PC-3 (cell line): ENCODE measurements around the gene RSPH6A. TPM values are rescaled to one million over a fixed set of nuclear protein-coding genes. Genes with fewer than 3 reads are reported as not detected.

Source experiments
- ATAC-seq: fragments of 200-7000 bp; cut with Tn5 transposase; 2 replicates; pipeline ENCODE4 v1.9.1; 2020; ENCODE audit warnings: mild to moderate bottlenecking, moderate library complexity
- BruUV-seq: library from RNA; stranded (reverse); fragments of 400-500 nt; replicated peaks from 2 replicates; lab custom pipeline; 2021; lab: Mats Ljungman, UMichigan
- CTCF ChIA-PET: fragments of 300-600 bp; sonication (Branson Sonifier 250); formaldehyde crosslinking; loops from one replicate; lab custom pipeline; 2022; ENCODE audit warnings: antibody characterized with exemption; lab: Charles Lee
- POLR2A ChIA-PET: fragments of 300-600 bp; sonication (Branson Sonifier 250); formaldehyde crosslinking; loops from one replicate; lab custom pipeline; 2022; ENCODE audit warnings: antibody characterized with exemption; ENCODE audit not compliant: unreplicated experiment; lab: Charles Lee
- DNase-seq: peaks from one replicate; pipeline ENCODE4 v3.0.0-alpha.2; 2015
- H2AFZ ChIP-seq: fragments of 300-600 bp; sonication (generic); 2 replicates; pipeline ENCODE4 v1.6.0; 2016; ENCODE audit warnings: antibody characterized with exemption, low read length
- H3F3A ChIP-seq: fragments of 300-600 bp; sonication (generic); one replicate; pipeline ENCODE4 v1.6.0; 2017; ENCODE audit warnings: antibody characterized with exemption, low read length, control low read depth, mild to moderate bottlenecking; ENCODE audit not compliant: unreplicated experiment
- H3K27ac ChIP-seq: fragments of 300-600 bp; sonication (generic); 2 replicates; pipeline ENCODE4 v1.5.1; 2016; ENCODE audit warnings: mild to moderate bottlenecking, low read length
- H3K27me3 ChIP-seq: fragments of 300-600 bp; sonication (generic); 2 replicates; pipeline ENCODE4 v1.6.1; 2016; ENCODE audit warnings: low read length, mixed read lengths
- H3K36me3 ChIP-seq: fragments of 300-600 bp; sonication (generic); 2 replicates; pipeline ENCODE4 v1.6.1; 2016; ENCODE audit warnings: low read depth, mixed run types, low read length, mixed read lengths
- H3K4me1 ChIP-seq: fragments of 300-600 bp; sonication (generic); 2 replicates; pipeline ENCODE4 v1.5.1; 2016; ENCODE audit warnings: low read length; ENCODE audit not compliant: insufficient read depth
- H3K4me2 ChIP-seq: fragments of 300-600 bp; sonication (generic); 2 replicates; pipeline ENCODE4 v1.6.0; 2016; ENCODE audit warnings: low read length
- H3K4me3 ChIP-seq: fragments of 300-600 bp; sonication (generic); 2 replicates; pipeline ENCODE4 v1.5.1; 2016; ENCODE audit warnings: mild to moderate bottlenecking, low read length, mixed read lengths
- H3K79me2 ChIP-seq: fragments of 300-600 bp; sonication (generic); 2 replicates; pipeline ENCODE4 v1.6.1; 2017; ENCODE audit warnings: low read length, mixed read lengths
- H3K9ac ChIP-seq: fragments of 300-600 bp; sonication (generic); 2 replicates; pipeline ENCODE4 v1.6.0; 2016; ENCODE audit warnings: mild to moderate bottlenecking, low read length
- H3K9me2 ChIP-seq: fragments of 300-600 bp; sonication (generic); replicated peaks from 2 replicates; pipeline ENCODE4 v1.6.1; 2016; ENCODE audit warnings: mixed run types, low read length, mixed read lengths
- H3K9me3 ChIP-seq: fragments of 300-600 bp; sonication (generic); 2 replicates; pipeline ENCODE4 v1.6.1; 2016; ENCODE audit warnings: low read length, mixed read lengths
- H4K20me1 ChIP-seq: fragments of 300-600 bp; sonication (generic); 2 replicates; pipeline ENCODE4 v1.6.1; 2016; ENCODE audit warnings: low read length, mixed read lengths
- CTCF ChIP-seq: fragments of 300-600 bp; sonication (generic); conservative IDR thresholded peaks from 2 replicates; pipeline ENCODE4 v1.5.1; 2017; ENCODE audit warnings: antibody characterized with exemption, low read depth, mild to moderate bottlenecking, low read length
- EZH2 ChIP-seq: fragments of 300-600 bp; sonication (generic); IDR thresholded peaks from one replicate; pipeline ENCODE4 v1.6.1; 2017; ENCODE audit warnings: antibody characterized with exemption, mild to moderate bottlenecking, low read length; ENCODE audit not compliant: unreplicated experiment
- EZH2phosphoT487 ChIP-seq: fragments of 300-600 bp; sonication (generic); IDR thresholded peaks from 2 replicates; pipeline ENCODE4 v1.6.1; 2018; ENCODE audit warnings: mild to moderate bottlenecking, antibody characterized with exemption, low read length, borderline replicate concordance
- intact Hi-C: fragments of 100-400 bp; cut with micrococcal nuclease; formaldehyde crosslinking; loops from 2 replicates; pipeline ENCODE4 v1.9.0; 2023
- total RNA-seq: library from RNA; depleted of rRNA; stranded (reverse); fragments of >200 nt; gene quantifications from 2 replicates; pipeline ENCODE4 v1.2.3, GENCODE V29; 2014

The RSPH6A gene
- total RNA-seq, 1 experiment from 2014 or later, result not detected

- no peaks in the 10 kb centered on the region for H3K27me3 ChIP-seq
- H2AFZ ChIP-seq, result no peak overlapping the region
- POLR2A ChIA-PET, result no interaction called here
- DNase-seq (no peak), ATAC-seq (no peak)
- no TSS peak for BruUV-seq
- H3K4me2 ChIP-seq, result no peak overlapping the region
- CTCF ChIA-PET, result no interaction called here
- H3K9me2 ChIP-seq, result no peaks in the 10 kb centered on the region
- no peak overlapping the region for H3K27ac ChIP-seq
- TF ChIP-seq CTCF (no peak), EZH2phosphoT487 (no peak), EZH2 (no peak)
- H3K4me3 ChIP-seq, result no peak overlapping the region
- H4K20me1 ChIP-seq, result no peaks in the 10 kb centered on the region
- no peaks in the 10 kb centered on the region for H3K36me3 ChIP-seq
- no peaks in the 10 kb centered on the region for H3K9me3 ChIP-seq
- intact Hi-C loops, result no loop called here
- H3K4me1 ChIP-seq, result 0 out of 2 replicates have a peak, but pooled peaks cover 21% of the 10 kb centered on the region
- no peak overlapping the region for H3K9ac ChIP-seq
- no peaks in the 10 kb centered on the region for H3K79me2 ChIP-seq
- no peaks in the 10 kb centered on the region for H3F3A ChIP-seq
Observed at GRCh38 chr19:45772912-45773311, 42.2 kb downstream of the RSPH6A start.

DNA sequence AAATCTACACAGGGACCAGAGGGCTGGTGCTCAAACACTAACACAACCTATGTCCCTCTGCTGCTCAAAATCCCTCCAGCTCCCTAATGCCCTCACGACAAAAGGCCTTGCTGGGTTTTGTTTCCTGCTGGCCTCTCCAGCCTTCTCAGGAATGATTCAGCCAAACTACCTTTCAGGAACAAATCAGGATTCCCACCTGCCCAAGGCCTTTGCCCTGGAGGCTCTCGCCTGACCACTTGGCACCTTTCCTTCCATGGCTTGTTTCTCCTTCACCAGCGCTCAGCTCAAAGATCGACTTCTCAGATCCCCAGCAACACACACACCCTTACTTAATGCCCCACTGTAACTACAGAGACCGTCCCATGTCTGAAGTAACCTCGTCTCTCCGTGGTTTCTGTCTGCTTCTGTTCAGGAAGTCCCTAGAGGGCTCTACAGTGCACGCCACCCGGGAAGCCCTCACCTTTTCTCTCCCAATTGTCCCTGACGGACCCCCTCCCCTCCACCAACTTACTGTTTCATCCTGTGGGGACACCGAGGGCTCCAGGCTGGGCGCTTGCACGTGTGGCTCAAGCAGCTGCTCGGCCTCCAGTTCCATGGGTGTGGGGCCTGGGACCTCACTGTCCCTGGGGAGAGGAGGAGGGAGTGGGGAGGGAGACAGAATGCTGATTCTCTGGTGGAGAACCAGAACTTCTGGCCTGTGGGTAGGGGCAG is 42.8 kb downstream of the RSPH6A start:
- Histone ChIP-seq H3K9me2 (no peaks in the 10 kb centered on the region), H3K36me3 (no peaks in the 10 kb centered on the region), H4K20me1 (no peaks in the 10 kb centered on the region), H3K79me2 (no peaks in the 10 kb centered on the region), H2AFZ (no peak overlapping the region), H3K9me3 (no peaks in the 10 kb centered on the region), H3F3A (no peaks in the 10 kb centered on the region), H3K27ac (no peak overlapping the region), H3K4me1 (0 out of 2 replicates have a peak, but pooled peaks cover 21% of the 10 kb centered on the region), H3K4me2 (peak overlapping the region; percentile 96), H3K9ac (no peak overlapping the region), H3K4me3 (no peak overlapping the region), H3K27me3 (no peaks in the 10 kb centered on the region)
- ChIA-PET POLR2A (interaction anchor here (0.6 kb wide), 1 partner anchor 10 kb away, joined by 6 read pairs; the partner anchor contains the start of gene DMPK), CTCF (no interaction called here)
- intact Hi-C loops, result no loop called here
- ATAC-seq (no peak), DNase-seq (no peak)
- BruUV-seq, result no TSS peak
- no peak for TF ChIP-seq EZH2phosphoT487
- no peak for TF ChIP-seq EZH2
- no peak for TF ChIP-seq CTCF
